Gastroesophageal sphincter (tissue), 4 donors: ENCODE data around the gene POLR3G. TPM values are rescaled to one million over a fixed set of nuclear protein-coding genes. Genes with fewer than 3 reads are reported as not detected.

ENCODE experiments used
- ATAC-seq: fragments of 150-250 bp; one replicate; pipeline ENCODE4 v1.9.1; 2016; ENCODE audit warnings: mild to moderate bottlenecking, moderate library complexity
- H3K27ac ChIP-seq, 4 donors: fragments of 200-600 bp; sonication (generic) in 3 of 4; 1 replicate in 3 of 4; 2 replicates in 1 of 4; pipeline ENCODE4 v1.5.1; 2016 to 2019
- H3K27me3 ChIP-seq: fragments of 200-600 bp; sonication (generic); one replicate; pipeline ENCODE4 v1.5.1; 2019
- H3K36me3 ChIP-seq, 2 donors: fragments of 200-600 bp; sonication (generic); one replicate each; pipeline ENCODE4 v1.5.1; 2019; ENCODE audit warnings: control low read depth in 1 of 2
- H3K4me1 ChIP-seq, 3 donors: fragments of 200-600 bp; sonication (generic); 1 replicate in 2 of 3; 2 replicates in 1 of 3; pipeline ENCODE4 v1.5.1; 2016 to 2019; ENCODE audit warnings: control low read depth in 2 of 3
- H3K4me3 ChIP-seq, 2 donors: fragments of 200-600 bp; sonication (generic); one replicate each; pipeline ENCODE4 v1.5.1; 2019; ENCODE audit warnings: mild to moderate bottlenecking in 1 of 2, moderate library complexity in 1 of 2
- H3K9me3 ChIP-seq, 3 donors: fragments of 200-600 bp; sonication (generic); one replicate each; pipeline ENCODE4 v1.5.1; 2017 to 2019; ENCODE audit warnings: control low read depth in 2 of 3
- CTCF ChIP-seq, 4 experiments: fragments of 200-600 bp in 2 of 4; fragments of 450-650 bp in 2 of 4; sonication (generic) in 1 of 4; IDR thresholded peaks; one replicate each; pipeline ENCODE4 v1.5.1; 2017 to 2019; ENCODE audit warnings: antibody characterized with exemption in 4 of 4, mild to moderate bottlenecking in 2 of 4, moderate library complexity in 2 of 4
- EP300 ChIP-seq: sonication (generic); formaldehyde crosslinking; IDR thresholded peaks from one replicate; pipeline ENCODE4 v1.6.1; 2017; ENCODE audit warnings: antibody characterized with exemption, mild to moderate bottlenecking
- POLR2A ChIP-seq, 2 donors: fragments of 450-650 bp; IDR thresholded peaks; one replicate each; pipeline ENCODE4 v1.6.1; 2017; ENCODE audit warnings: antibody characterized with exemption in 2 of 2, mild to moderate bottlenecking in 2 of 2, moderate library complexity in 1 of 2
- POLR2AphosphoS5 ChIP-seq: sonication (generic); formaldehyde crosslinking; IDR thresholded peaks from one replicate; pipeline ENCODE4 v1.6.1; 2017; ENCODE audit warnings: antibody characterized with exemption
- WGBS, 2 donors: methylation state at CpG; one replicate each; pipeline ENCODE4 v1.1.5; 2018; ENCODE audit warnings: low coverage in 1 of 2; 5-methylcytosine and 5-hydroxymethylcytosine counted together
- total RNA-seq, 4 donors: library from RNA; depleted of rRNA; stranded (reverse); fragments of >200 nt; gene quantifications; one replicate each; pipeline ENCODE4 v1.1.0, GENCODE V29; 2016

The POLR3G gene
- total RNA-seq, 4 donors from 2014 or later: 0.67 to 2.8 (median 1.3) TPM

- peaks cover 55% of the 10 kb centered on the region for H3K27me3 ChIP-seq
- no peak for TF ChIP-seq POLR2A (IDR thresholded peaks at IDR 0.05)
- no peak for TF ChIP-seq EP300
- TF ChIP-seq POLR2AphosphoS5: no peak
- TF ChIP-seq CTCF (IDR thresholded peaks at IDR 0.05): no peak
- ATAC-seq: no peak
- H3K4me3 ChIP-seq: no peak overlapping the region
- 18 to 40% methylated on average over 1 of the region's 1 CpG for WGBS, 2 donors
- H3K27ac ChIP-seq: no peak overlapping the region
- no peaks in the 10 kb centered on the region for H3K36me3 ChIP-seq
- H3K9me3 ChIP-seq: no peaks in the 10 kb centered on the region
- H3K4me1 ChIP-seq: peaks cover 0 to 11% (median 7%) of the 10 kb centered on the region in 3 donors
These were observed 88.4 kb downstream of the POLR3G start for GRCh38 chr5:90563108-90563507.

Other genes starting within 250 kb of the POLR3G start
- gene CETN3, start 65.1 kb upstream of the POLR3G start, total RNA-seq: 10 to 100 TPM in 1 of 4 donors, 1 to 10 TPM in 3; 7.5 to 16.0 (median 8.7) TPM
- 1 to 10 TPM; 2.3 to 7.8 (median 4.9) TPM for gene MBLAC2, start 93 bp upstream of the POLR3G start, total RNA-seq
- gene LYSMD3, start 54.7 kb downstream of the POLR3G start, total RNA-seq: 10 to 100 TPM; 14.2 to 27.6 (median 22.0) TPM
- gene ADGRV1, start 83.9 kb downstream of the POLR3G start, total RNA-seq: under 1 TPM; 0.08 to 0.87 (median 0.41) TPM